GM19468 (cell line): Measurements from ENCODE around the gene IGIP.
A peak's percentile ranks its signal among the peaks of the same experiment; 100 is the strongest.

Experiments used
- ATAC-seq: cut with Tn5 transposase; IDR thresholded peaks from one replicate; pipeline ENCODE4 v1.9.1; 2021; ENCODE audit warnings: mild to moderate bottlenecking, moderate library complexity, moderate number of reproducible peaks; ENCODE audit not compliant: unreplicated experiment; ENCODE audit errors: extremely low read depth

The IGIP gene

GRCh38 chr5:140111011-140111858, 14.5 kb upstream of the IGIP start:
- no peak for ATAC-seq

- ATAC-seq = no peak
Measured at GRCh38 chr5:140111859-140112551, 13.7 kb upstream of the IGIP start.

DNA sequence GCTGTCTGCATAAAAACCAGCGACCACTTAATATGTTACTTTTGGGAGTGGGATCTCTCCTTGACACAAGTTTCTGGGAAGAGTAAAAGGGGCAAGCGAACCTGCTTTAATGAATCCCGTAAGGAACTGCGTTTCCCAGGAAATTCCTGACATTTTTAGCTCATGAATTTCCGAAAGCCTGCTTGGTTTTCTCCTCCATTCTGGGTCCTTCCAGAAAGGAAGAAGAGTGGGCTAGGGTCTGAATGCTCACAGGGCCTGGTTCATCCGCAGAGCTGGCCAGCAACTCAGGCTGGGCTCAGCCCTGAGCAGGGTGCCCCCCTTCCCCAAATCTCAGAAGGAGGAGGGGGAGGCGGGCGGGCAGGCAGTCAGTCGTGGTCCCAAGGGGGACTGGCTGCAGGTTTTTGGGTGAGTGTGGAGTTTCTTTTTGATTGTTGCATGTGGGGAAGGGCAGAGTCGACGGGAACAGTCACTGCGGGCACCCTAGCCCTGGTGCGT, 13.0 kb upstream of the IGIP start:
- ATAC-seq = no peak

GRCh38 chr5:140113180-140113698, 12.5 kb upstream of the IGIP start:
- no peak for ATAC-seq

DNA sequence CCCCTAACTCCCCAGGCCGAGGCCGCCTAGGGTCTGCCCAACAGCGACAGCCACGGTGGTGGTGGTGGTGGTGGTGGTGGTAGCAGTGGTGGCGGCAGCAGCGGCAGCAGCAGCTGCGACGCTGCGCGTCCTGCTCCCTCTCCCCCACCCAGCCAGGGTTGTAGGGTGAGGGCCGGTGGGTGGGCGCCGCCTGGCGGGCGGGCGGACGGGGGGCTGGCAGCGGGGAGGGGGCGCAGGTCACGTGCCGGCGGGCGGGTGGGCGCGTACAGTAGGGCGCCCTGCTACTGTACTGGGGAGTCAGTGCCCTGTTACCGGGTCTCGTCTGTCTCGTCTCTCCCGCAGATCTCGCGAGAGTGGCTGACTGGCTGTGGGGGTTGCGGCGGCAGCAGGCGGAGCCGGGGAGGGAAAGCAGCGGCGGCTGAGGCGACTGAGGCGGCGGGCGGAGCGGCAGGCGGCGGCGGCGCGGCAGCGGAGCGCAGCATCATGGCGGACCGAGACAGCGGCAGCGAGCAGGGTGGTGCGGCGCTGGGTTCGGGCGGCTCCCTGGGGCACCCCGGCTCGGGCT, 12.0 kb upstream of the IGIP start, which contains the start of gene PURA:
TSS of gene PURA (plus strand) at position 411 of the 565 bp plus-strand sequence. CDS start at position 484, 73 bp downstream.
- ATAC-seq = peak; percentile 78

DNA sequence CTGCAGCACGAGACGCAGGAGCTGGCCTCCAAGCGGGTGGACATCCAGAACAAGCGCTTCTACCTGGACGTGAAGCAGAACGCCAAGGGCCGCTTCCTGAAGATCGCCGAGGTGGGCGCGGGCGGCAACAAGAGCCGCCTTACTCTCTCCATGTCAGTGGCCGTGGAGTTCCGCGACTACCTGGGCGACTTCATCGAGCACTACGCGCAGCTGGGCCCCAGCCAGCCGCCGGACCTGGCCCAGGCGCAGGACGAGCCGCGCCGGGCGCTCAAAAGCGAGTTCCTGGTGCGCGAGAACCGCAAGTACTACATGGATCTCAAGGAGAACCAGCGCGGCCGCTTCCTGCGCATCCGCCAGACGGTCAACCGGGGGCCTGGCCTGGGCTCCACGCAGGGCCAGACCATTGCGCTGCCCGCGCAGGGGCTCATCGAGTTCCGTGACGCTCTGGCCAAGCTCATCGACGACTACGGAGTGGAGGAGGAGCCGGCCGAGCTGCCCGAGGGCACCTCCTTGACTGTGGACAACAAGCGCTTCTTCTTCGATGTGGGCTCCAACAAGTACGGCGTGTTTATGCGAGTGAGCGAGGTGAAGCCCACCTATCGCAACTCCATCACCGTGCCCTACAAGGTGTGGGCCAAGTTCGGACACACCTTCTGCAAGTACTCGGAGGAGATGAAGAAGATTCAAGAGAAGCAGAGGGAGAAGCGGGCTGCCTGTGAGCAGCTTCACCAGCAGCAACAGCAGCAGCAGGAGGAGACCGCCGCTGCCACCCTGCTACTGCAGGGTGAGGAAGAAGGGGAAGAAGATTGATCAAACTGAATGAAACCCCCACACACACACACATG, 11.2 kb upstream of the IGIP start:
- peak; percentile 4 for ATAC-seq

DNA sequence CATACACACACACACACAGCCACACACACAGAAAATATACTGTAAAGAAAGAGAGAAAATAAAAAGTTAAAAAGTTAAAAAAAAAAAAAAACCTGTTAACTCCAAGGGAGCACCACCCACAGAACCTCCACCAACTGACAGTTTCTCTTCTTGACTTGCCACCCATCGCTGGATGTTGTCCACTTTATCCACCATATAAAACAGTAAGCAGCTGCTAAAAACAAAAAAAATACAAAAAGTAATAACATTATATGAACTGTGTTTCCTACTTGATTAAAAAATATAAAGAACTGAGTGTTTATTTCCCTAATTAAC, 10.6 kb upstream of the IGIP start:
- ATAC-seq = no peak

- no peak for ATAC-seq
Measured at GRCh38 chr5:140116716-140117115, 9.0 kb upstream of the IGIP start.

DNA sequence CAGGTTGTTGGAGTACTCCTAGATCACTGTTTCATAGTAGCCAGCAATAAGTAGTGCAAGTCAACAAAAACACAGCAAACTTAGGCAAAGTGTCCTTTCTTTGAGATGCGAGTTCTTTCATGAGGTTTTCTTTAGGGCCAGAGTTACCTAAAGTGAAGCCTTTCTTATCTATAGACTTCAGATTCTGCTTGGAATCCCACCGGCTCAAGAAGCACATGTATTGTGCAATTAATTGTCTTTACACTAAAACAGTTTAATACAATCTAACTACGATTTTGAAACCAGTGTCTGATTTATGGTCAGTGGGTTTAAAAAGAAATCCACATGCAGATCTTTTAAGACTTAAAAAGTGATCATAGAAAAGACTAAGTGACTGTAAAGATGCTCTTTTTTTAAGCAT, 8.2 kb upstream of the IGIP start:
- no peak for ATAC-seq

GRCh38 chr5:140118302-140118936, 7.3 kb upstream of the IGIP start:
- ATAC-seq = no peak

DNA sequence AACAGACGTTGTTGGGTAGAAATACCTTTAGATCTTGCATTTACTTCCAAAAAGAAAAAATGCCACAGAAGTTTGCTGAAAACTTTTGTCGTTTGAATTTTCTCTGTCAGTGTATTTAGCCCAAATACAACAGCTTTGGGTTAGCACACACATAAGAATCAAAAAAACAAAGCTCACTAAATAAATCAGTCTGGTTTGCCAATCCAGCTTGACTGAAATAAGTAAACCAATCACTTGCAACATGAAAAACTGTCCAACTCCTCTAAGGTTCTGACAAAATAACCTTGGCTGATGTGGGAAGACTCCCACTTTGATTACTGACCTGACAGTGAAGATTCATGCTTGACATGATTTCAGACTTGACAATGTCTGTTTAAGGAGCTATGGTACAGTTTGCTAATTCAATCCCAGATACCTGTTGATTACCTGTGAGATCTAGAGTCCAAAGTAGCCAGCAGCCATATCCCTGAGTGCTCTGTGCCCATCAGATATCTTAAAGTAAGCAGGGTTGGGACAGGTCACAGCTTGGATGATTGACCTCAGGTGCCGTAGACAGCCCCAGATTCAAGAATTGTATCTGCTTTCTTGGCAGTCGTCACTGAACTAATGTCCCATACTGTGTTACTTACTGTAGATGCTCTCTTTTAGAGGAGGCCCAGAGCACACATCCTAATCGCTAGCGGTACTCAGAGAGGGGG, 727 bp downstream of the IGIP start:
- ATAC-seq = no peak

GRCh38 chr5:140128376-140128775, 2.6 kb downstream of the IGIP start:
- ATAC-seq = no peak

- no peak for ATAC-seq
Measured at GRCh38 chr5:140130949-140131733, 5.4 kb downstream of the IGIP start.

DNA sequence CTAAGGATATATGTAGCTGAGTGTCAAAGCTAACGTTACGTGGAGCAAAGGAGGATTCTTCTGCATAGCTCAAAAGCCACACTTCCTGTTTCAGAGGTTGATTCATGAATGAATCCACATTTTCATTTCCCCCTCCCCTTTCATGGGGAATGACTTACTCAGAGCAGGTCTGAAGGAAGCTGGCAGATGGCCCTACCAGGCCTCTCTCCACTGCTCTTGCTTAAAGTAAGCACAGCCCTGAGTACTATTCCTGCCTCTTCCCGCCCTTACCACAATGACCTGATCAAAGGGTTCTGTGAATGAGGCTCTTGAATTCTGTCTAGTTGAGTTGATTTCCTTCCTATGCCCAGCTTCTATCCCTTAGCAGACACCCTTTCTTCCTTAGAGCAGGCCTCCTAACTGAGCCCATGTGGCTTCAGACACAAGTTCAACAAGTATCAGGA, 6.3 kb downstream of the IGIP start:
- no peak for ATAC-seq

GRCh38 chr5:140133514-140134167, 7.9 kb downstream of the IGIP start:
- ATAC-seq = no peak

- no peak for ATAC-seq
Measured at GRCh38 chr5:140134277-140134935, 8.7 kb downstream of the IGIP start.

- ATAC-seq = no peak
Measured at GRCh38 chr5:140135127-140135526, 9.4 kb downstream of the IGIP start.
